HG03095 (cell line): ENCODE results near the gene DNAJC11.
A peak's percentile ranks its signal among the peaks of the same experiment; 100 is the strongest.

ENCODE experiments used
- ATAC-seq: cut with Tn5 transposase; IDR thresholded peaks from one replicate; pipeline ENCODE4 v1.9.1; 2021; ENCODE audit warnings: moderate library complexity; ENCODE audit not compliant: unreplicated experiment

DNAJC11 gene

DNA sequence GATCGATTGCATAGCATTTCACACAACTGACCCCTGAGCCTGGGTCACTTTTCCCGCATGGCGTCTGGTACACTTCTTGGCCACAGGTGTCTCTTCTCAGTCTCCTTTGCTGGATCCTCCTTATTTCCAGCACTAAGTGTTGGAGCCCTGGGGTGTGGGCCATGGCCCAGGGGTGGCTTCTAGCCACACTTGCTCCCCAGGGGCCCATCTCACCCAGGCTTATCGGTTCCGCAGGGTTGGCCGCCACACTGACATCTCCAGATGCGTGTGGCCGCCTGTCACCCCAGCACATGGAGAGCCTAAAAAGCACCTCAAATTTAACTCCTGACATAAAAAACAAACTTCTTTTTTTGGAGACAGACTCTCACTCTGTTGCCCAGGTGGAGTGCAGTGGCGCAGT is 74.6 kb downstream of the DNAJC11 start:
- no peak for ATAC-seq

DNA sequence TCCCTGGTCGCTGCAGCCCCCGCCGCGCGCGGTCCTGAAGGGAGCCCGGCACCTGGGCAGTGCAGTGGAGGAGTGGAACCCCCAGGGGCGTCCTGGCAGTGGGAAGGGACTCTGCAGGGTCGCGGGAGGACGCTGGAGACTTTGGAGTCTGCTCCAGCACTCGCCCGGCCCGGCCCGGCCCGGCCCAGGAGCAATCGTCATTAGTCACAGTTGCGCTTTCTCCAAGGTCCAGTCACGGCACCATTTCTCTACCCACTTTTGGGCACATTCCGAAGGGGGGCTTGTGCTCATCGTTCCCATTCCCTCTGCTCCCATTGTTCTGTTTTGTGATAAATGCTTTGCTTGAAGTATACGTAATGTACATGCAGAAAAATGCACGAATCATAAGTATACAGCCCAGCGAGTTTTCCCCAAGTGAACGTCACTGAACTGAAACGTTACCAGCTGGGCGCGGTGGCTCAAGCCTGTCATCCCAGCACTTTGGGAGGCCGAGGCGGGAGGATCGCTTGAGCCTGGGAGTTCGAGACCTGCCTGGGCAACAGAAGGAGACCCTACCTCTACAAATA is 75.9 kb downstream of the DNAJC11 start:
- no peak for ATAC-seq

DNA sequence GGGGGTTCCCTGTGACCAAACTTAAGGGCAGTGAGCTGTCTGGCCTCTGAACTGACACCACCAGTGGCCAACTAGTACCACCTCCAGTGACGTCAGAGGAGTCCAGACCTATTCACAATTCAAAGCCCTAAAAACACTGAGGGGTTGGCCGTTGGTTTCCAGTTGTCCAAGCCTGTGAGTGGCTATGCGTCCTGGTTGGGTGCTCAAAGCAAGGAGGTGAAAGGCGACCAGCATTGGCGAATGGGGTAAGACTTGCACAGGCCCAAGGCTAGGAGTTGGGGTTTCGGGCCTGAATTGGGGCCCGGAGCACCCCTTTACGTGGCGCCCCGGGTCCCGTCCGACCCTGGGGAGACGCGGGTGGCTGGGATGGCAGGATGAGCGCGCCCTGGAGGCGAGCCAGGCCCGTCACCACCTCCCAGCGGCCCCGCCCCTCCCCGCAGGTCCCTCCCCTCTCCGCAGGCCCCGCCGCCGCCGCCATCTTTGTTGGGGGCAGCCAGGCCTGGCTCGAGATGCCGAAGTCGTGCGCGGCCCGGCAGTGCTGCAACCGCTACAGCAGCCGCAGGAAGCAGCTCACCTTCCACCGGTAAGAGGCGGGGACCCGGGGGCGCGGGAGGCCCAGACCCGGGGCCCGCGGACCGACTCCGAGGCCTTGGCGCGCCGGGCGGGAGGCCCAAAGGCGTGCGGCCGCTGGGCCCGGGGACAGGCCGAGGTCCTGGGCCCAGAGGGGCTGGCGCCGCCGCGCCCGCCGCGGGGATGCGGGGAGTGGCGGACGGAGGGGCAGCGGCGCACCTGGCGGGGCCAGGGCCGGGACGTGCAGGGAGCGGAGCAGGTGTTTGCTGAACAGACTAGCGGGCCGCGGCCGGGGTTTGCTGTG is 76.7 kb downstream of the DNAJC11 start, which contains the start of gene THAP3:
TSS of gene THAP3 (plus strand) at position 159 of the 874 bp plus-strand sequence. CDS start at position 510, 351 bp downstream.
- ATAC-seq, result peak; percentile 74

DNA sequence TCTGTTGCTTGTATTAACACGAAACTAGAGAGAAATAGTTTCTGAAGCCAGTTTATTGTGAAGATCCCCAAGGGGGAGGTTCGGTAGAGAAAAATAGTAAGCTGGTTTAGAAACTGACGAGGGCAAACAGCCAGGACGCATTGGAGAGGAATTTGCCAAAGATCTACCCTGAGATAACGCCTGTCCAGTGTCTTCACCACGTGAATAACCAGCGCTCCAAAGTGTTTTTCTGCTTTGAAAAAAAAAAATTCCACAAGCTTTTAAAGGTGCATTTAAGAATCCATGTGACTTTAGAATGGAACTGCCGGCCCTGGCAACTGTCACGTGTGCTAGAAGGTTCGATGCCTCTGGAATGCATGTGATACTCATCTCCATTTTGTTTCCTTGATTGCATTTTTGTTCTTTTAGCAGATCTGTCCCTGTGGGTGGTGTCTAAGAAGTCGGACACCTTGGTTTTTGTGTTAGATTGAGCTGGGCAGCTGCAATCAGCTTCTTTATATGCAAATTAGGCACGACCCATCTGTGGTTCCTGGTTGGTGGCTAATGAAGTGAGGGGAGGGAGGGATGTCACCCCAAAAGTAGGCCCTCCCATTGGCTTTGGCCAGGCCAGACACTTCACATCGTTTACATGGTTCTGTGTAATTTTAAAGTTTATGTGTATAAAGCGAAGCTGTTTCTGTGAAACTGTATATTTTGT is 78.2 kb downstream of the DNAJC11 start:
- no peak for ATAC-seq

DNA sequence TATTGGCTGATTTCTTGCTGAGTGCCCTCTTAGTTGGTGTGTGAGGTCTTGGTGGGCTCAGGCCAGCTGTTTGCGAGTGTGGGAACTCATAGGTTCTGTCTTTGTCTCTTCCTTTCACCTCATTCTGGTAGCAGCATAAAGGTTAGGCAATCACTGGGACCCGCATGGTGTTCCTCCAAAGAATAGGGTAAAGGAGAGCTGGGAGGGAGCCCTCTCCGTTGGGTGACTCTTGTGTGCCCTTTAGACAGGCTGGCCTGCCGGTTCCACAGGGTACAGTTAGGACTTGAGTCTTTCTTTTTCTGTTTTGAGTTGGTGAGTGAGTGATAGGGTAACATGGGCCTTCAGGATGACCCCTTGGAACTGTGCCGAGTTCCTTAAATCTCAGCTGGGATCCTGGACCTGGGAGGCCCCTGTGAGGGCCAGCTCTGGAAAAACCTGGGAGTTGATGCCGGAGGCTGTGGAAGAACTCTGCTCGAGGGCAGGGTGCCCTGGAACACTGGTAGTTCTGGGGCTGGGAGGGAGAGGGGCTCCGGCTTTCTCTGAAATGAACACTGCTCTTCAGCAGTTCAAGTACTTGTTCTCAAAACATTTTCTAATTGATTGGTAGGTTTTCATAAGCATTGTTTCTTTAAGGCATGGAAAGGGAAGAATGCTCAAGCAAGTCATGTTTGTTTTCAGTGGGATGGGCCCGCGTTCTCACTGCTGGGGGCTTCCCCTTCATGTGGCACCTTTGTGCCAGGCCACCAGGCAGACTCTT is 79.0 kb downstream of the DNAJC11 start:
- ATAC-seq, result no peak

DNA sequence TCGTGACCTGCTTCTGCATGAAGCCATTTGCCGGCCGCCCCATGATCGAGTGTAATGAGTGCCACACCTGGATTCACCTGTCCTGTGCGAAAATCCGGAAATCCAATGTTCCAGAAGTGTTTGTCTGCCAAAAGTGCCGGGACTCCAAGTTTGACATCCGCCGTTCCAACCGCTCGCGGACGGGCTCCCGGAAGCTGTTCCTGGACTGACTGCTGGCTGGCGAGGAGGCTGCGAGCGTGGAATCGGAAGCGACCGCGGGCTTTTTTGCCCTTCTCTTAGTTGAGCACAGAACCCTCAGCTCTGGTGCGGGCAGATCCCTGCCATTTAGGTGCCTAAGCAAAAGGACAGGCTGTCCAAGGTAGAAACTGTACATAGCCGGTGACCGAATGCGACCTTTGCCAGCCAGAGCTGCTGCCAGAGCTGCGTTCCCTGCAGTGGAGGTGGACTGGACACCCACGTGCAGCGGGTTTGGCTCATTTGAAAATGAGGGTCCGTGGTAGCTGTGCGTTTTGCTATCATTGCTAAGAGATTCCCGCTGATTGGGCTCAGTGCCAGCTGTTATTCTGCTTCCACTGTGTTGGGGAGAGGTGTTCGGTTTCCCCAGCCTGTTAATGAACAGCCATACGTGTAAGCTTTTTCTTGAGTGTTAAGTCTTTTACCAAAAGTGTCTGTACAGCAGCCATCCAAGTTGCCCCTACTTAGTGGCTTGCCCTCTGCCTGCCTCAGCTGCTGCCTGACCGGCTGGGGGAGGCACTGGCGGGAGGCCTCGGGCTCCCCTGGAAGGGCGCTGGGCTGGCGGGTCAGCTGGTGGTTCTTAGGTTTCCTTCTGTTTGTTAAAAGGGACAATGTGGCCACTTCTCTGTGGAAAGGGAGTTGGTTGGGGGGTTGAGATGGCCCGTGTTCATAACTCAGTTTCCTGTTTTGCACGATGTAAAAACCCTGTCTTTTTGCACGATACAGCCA is 79.9 kb downstream of the DNAJC11 start:
- ATAC-seq, result no peak

DNA sequence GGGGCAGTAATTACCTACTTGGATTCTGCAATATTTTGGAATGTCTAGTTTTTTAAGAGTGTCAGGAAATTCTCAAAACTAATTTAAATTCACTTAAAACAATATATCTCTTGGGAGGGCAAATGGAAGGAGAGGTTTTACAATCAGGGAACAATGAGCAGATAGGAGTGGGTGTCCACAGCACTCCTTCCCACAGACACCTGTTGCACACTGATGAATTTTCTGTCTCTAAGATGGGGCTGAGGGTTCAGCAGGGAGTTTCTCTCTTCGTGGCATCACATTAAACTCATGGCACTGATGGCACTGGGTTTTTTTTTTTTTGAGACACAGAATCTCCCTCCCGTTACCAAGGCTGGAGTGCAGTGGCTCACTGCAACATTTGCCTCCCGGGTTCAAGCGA is 82.6 kb downstream of the DNAJC11 start:
- no peak for ATAC-seq

DNA sequence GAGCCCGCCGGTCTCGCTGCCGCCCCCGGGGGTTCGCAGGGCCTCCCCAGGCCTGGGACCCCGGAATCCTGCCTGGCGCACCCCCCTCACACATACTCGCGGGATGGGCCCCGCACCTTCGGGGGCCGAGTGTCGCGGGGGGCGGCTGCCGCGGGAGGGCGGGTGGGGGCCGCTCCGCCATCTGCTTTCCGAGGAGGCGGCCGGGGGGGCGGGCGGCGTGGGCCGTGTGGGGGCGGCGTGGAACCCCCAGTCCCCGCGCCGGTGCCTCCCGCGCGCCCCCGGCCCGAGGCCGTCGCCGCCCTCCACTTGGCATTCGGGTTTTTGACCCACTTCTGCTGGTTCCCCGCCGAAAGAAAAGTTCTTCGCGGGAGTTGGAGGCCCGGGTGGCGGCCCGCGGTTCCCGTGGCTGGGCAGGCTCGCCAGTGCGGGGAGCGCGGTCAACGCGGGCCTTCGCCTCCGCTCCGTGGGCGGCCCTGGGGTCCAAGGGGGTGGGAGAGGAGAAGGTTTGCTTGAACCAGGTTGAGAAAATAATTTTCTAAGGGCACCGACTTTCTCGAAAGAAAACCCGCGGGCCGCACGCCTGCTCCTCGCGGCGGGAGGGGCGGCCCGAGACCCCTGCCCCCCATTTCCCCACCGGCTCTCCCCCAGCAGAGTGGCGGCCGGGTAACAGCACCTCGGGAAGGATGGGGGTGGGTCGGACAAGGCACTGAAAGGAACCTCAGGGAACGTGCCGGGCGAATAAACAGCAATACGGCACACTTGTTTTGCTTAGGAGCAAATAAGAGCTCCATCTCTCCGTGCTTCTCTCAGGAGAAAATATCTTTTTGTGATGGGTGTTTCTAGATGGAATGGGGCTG is 86.5 kb downstream of the DNAJC11 start:
- ATAC-seq, result no peak

DNA sequence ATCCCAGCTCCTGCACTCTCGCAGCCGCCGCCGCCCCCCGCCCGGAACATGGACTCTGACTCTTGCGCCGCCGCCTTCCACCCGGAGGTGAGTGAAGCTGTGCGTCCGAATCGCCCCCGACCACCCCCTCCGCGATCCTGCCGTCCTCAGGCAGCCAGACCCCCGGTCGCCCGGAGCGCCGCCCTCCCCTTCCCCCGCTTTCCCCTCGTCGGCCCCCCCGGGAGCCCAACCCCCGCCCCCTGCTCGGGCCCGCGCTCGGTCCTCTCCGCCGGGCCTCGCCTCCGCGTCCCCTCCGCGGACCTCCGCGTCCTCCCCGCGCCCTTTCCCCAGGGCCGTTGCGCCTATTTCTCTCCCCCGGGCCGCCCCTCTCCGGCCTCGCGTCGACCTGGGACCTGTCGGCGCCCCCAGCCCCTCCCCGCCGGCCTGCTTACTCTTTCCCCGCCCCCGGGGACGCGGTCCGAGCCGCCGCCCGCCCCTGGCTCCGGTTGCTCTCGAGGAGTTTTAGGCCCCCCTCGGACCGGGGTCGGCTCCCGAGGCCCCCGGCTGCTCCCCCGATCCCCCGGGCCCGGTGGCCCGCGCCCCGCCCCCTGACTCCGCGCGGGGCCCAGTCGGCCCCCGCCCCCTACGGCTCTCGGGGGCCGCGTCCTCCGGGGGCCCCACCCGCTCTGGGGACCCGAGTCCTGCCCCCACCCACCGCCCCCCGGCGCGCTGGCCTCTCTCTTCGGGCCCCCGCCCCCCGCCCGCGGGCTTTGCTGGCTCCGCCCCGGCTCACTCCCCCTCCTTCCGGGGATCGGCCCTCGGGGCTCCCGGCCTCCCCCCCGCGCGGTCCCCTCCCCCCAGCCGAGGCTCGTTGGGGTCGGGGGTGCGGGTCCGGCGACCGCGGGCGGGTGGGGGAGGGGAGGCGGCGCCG is 87.3 kb downstream of the DNAJC11 start:
- no peak for ATAC-seq

DNA sequence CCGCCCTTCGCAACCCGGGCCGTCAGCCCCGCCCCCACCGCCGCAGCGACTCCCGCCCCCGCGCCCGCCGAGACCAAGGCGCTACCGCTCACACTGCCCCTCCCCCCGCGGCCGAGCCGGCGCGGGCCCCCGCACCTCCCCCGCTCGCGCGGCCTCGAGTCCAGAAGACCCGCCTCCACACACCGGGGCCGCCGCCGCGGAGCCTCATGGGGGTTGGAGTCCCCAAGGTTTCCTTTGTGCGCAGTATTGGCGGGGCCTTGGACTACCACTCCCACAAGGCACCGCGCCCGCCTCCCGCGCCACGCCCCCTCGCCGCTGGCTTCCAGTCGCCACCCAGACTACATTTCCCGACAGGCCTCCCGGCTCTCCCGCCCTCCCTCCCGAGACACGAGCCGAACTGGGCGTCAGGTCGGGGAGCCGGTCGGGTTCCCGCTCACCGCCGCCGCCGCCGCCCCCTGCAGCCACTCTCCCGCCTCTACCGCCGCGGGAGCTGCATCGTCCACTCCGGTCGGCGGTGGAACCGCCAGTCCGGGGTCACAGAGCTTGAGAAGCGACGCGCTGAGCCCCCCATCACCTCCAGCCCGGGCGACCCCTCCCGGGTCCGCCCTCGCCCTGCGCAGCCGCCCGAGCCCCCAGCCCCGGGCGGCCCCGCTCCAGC is 88.1 kb downstream of the DNAJC11 start, which contains the start of gene PHF13:
TSS of gene PHF13 (plus strand) at position 371 of the 658 bp plus-strand sequence. CDS start 336 bp downstream, outside the sequence.
- ATAC-seq, result peak; percentile 88

DNA sequence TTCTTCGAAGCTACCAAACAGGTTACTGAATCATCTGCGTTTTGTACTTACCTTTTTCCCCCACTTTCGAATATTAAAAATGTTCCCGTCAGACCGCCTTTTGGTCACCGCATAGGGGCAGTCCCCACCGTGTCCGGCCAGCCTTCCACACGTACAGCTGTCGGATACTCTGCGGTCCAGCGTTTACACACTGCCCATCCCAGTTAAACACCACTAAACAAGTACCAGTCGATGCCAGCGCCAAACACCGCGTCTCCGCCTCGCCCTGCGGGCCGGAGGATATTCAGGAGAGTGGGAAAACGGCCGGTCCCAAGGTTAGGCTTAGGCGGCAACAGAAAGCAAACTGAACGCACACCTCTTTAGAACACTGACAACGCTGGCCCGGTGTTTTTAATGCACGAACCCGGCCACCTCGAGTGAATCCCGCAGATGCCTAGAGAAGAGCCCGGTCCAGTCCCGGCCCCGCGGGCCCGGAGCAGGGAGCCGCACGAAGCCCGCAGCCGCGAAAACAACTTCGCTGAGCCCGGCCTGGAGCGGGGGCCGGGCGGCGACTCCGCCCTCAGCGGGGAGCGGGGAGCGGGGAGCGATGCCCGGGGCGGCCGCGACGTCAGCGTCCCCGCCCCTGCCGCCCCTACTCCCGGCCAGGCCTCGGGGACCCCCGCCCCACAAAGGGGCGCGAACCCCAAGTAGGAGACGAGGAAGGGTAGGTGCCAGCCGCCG is 88.8 kb downstream of the DNAJC11 start:
- peak; percentile 26 for ATAC-seq

DNA sequence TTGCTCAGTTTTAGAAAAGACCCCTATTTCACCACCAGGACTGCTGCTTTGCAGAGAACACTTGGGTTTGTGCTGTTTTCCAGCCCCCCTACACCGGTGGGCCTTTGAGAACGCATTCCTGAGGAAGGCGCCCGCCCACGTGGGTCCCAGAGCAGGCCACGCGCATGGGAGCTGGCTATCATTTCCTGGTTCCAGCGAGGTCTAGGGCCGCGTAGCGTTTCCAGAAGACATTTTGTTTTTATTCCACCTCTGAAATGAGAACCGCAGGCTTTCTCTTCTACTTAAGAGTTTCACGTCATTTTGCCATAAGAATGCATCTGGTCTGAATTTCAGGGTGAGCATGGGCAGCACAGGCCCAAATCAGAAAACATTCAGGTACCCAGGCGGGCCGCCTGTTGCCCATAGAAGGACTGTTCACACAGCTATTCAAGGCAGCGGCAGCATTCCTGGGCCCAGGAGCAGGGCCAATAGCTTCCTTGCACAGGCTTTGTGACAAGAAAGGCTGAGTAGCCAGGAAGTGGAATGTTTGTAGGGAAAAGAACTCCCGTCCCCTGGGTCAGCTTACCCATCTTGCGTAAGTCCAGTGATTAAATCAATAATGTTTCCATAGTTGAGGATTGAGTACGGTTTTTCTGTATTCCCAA is 97.6 kb downstream of the DNAJC11 start:
- ATAC-seq, result no peak

DNA sequence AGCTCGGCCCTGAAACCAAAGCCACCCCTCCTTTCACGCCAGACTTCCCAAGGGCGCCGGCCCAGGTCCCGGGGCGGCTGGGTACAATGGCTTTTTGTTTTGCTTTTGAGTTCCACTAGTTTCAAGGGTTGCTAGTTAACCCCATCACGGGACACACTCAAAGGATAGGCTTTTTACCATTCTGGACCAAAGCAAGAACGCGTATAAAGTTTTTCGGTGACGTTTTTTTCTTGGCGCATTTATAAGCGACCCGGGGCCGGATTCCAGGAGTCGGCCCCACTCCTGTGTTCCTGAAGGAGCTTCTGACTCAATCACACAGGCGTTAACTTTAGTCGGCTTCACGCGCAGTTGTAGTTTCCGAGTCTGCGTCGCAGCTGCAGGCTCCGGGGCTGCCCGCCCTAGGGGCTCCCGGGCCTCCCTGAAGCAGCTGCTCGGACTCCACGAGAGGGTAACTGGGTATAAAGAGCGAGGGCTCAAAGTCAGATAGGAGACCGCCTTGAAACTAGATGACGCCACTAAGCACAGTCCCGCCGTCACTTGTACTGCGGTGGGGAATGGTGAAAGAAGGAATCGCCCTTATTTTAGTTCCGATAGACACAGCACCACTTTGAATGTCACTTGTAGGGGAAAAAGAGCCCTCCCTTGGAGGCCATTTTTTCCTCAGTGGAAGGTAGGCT is 98.2 kb downstream of the DNAJC11 start:
- peak; percentile 20 for ATAC-seq

DNA sequence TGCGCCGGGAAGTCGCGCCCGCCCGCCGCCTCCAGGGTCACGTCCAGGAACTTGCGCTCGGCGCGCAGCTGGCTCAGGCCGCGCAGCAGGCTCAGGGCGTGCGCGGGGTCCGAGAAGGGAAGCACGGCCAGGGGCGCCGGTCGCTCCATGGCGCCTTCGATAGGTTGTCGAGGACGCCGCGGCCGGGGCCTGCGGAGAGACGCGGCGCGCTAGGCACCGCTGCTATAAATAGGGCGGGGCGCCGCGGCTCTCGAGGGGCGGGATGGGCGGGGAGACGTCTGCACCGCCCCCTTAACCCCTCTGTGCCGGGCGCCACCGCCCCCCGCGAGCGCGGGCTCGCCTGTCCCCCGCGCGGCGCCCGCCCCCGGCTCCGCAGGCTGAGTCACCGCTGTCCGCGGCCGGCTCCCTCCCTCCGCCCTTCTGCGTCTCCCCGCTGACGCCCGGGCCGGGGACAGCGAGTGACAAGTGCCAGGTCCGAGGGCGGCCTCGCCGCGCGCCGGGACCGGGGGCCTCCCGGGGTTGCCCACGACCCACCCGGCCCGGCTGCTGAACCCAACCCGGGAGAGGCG is 98.9 kb downstream of the DNAJC11 start, which contains the start of gene KLHL21:
TSS of gene KLHL21 (minus strand) at position 201 of the 569 bp plus-strand sequence. CDS start at position 149, 52 bp downstream.
- peak; percentile 52 for ATAC-seq
